DOHH2 (cell line): ENCODE measurements around the gene AGRN.

Experiments used
- CTCF ChIP-seq: fragments of 200-600 bp; sonication (generic); IDR thresholded peaks from one replicate; pipeline ENCODE4 v1.5.1; 2014; ENCODE audit warnings: antibody characterized with exemption, mild to moderate bottlenecking, low read depth, low read length; ENCODE audit not compliant: poor library complexity, severe bottlenecking
- EZH2phosphoT487 ChIP-seq: fragments of 200-600 bp; sonication (generic); IDR thresholded peaks from 2 replicates; pipeline ENCODE4 v1.6.1; 2017; ENCODE audit warnings: borderline replicate concordance, mild to moderate bottlenecking, antibody characterized with exemption, low read length, moderate library complexity, mixed read lengths

- TF ChIP-seq CTCF = no peak
- TF ChIP-seq EZH2phosphoT487 = no peak
Measured at GRCh38 chr1:1100296-1100695, 80.4 kb downstream of the AGRN start.
